Cardiac septum (tissue), 1 donor: ENCODE data around the gene NACC2. TPM values are rescaled to one million over a fixed set of nuclear protein-coding genes. Genes with fewer than 3 reads are reported as not detected.

Experiments used
- DNase-seq: peaks from one replicate; pipeline ENCODE4 v3.0.0-alpha.2; 2020; ENCODE audit warnings: low spot score
- intact Hi-C: fragments of 100-400 bp; cut with DNase I; formaldehyde crosslinking; loops from one replicate; pipeline ENCODE4 v1.14.0; 2022
- total RNA-seq: library from RNA; stranded (reverse); fragmentation: NEBNext Ultra II Directional; extraction: Animal tissue kit (Norgen Biotek cat#: 25700); gene quantifications from one replicate; pipeline ENCODE4 v1.2.1, GENCODE V29; 2021
- donor health status: DM: no; HTN: no; CAD: no.

Gene NACC2
- total RNA-seq, 1 donor from 2014 or later: 57.8 TPM

GRCh38 chr9:136010615-136011361 is 84.3 kb downstream of the NACC2 start:
- no peak for DNase-seq
- intact Hi-C loops: no loop called here

- DNase-seq: no peak
- intact Hi-C loops: no loop called here
Observed at GRCh38 chr9:136010176-136010575, 84.9 kb downstream of the NACC2 start.

- intact Hi-C loops: no loop called here
- DNase-seq: no peak
Observed at GRCh38 chr9:136009516-136009915, 85.6 kb downstream of the NACC2 start.

- intact Hi-C loops: no loop called here
- no peak for DNase-seq
Observed at GRCh38 chr9:136008693-136008997, 86.4 kb downstream of the NACC2 start.

- intact Hi-C loops: no loop called here
- no peak for DNase-seq
Observed at GRCh38 chr9:136007934-136008692, 87.0 kb downstream of the NACC2 start.

GRCh38 chr9:136007276-136007933 is 87.7 kb downstream of the NACC2 start:
- DNase-seq: no peak
- intact Hi-C loops: no loop called here

GRCh38 chr9:136006169-136006568 is 88.9 kb downstream of the NACC2 start:
- no peak for DNase-seq
- intact Hi-C loops: no loop called here

- intact Hi-C loops: no loop called here
- no peak for DNase-seq
Observed at GRCh38 chr9:136004712-136005111, 90.4 kb downstream of the NACC2 start.

GRCh38 chr9:136004219-136004618 is 90.9 kb downstream of the NACC2 start:
- intact Hi-C loops: no loop called here
- DNase-seq: no peak

GRCh38 chr9:136003411-136004218 is 91.5 kb downstream of the NACC2 start:
- no peak for DNase-seq
- intact Hi-C loops: no loop called here

- intact Hi-C loops: no loop called here
- no peak for DNase-seq
Observed at GRCh38 chr9:136002881-136003280, 92.2 kb downstream of the NACC2 start.

- intact Hi-C loops: no loop called here
- DNase-seq: no peak
Observed at GRCh38 chr9:136002215-136002614, 92.9 kb downstream of the NACC2 start.

GRCh38 chr9:136001231-136001630 is 93.9 kb downstream of the NACC2 start:
- intact Hi-C loops: no loop called here
- DNase-seq: no peak

- no peak for DNase-seq
- intact Hi-C loops: no loop called here
Observed at GRCh38 chr9:135998410-135999071, 96.5 kb downstream of the NACC2 start.

GRCh38 chr9:135998016-135998380 is 97.1 kb downstream of the NACC2 start:
- no peak for DNase-seq

GRCh38 chr9:135997090-135998015 is 97.7 kb downstream of the NACC2 start:
- no peak for DNase-seq
- intact Hi-C loops: no loop called here

More at GRCh38 chr9:135998016-135998380, 97.1 kb downstream of the NACC2 start:
- intact Hi-C loops: no loop called here

GRCh38 chr9:135995816-135996215 is 99.3 kb downstream of the NACC2 start:
- intact Hi-C loops: no loop called here
- no peak for DNase-seq

- no peak for DNase-seq
- intact Hi-C loops: no loop called here
Observed at GRCh38 chr9:135994501-135995192, 100.4 kb downstream of the NACC2 start.
